ENCODE results near the gene SSBP4. TPM values are rescaled to one million over a fixed set of nuclear protein-coding genes. Genes with fewer than 3 reads are reported as not detected.
"Not testable (repeated sequence)": the region's sequence is repeated elsewhere in the genome, so short reads cannot be mapped to it uniquely, and the experiment has no call there.

The SSBP4 gene
- total RNA-seq, 1 experiment from 2014 or later = 46.2 TPM

- CTCF ChIA-PET = interaction anchor here (0.7 kb wide), 1 partner anchor 9 kb away, joined by 3 read pairs; the partner anchor contains the start of gene GDF15
- no peak for TF ChIP-seq CTCF (IDR thresholded peaks at IDR 0.05; ENCODE audit: insufficient read depth in 1 of 2, low read depth in 1 of 2, low read length in 1 of 2, severe bottlenecking in 1 of 2, unreplicated experiment in 1 of 2)
- Mint-ChIP-seq H3K4me1 (ENCODE audit: low read depth, unreplicated experiment) (peaks cover 18% of the 10 kb centered on the region), H3K27me3 (ENCODE audit: insufficient read depth, unreplicated experiment) (no peaks in the 10 kb centered on the region), H3K36me3 (ENCODE audit: insufficient read depth, unreplicated experiment) (peaks cover 15% of the 10 kb centered on the region), H3K4me3 (ENCODE audit: unreplicated experiment) (peak overlapping the region; percentile 50), H3K27ac (ENCODE audit: unreplicated experiment) (peak overlapping the region; percentile 95), H3K9me3 (ENCODE audit: unreplicated experiment) (no peaks in the 10 kb centered on the region)
- Histone ChIP-seq H3K4me3 (ENCODE audit: low read depth, low read length) (no peak overlapping the region), H3K9me3 (no peaks in the 10 kb centered on the region), H3K36me3 (ENCODE audit: control insufficient read depth, insufficient read depth, low read length) (no peaks in the 10 kb centered on the region), H3K27me3 (replicated peaks; ENCODE audit: control insufficient read depth, insufficient read depth, low read length) (no peaks in the 10 kb centered on the region), H3K4me1 (peaks cover 84% of the 10 kb centered on the region)
- intact Hi-C loops (cut with micrococcal nuclease; ENCODE audit: unreplicated experiment) = no loop called here
- peak; percentile 72 to 81 for DNase-seq
- POLR2A ChIA-PET = no interaction called here
- no TSS peak for BruUV-seq (replicated peaks)
These were observed 42.2 kb upstream of the SSBP4 start for GRCh38 chr19:18377026-18377425.

- no peaks in the 10 kb centered on the region for H3K27me3 ChIP-seq (replicated peaks; ENCODE audit: control insufficient read depth, insufficient read depth, low read length)
- intact Hi-C loops (cut with micrococcal nuclease; ENCODE audit: unreplicated experiment) = no loop called here
- peaks cover 80% of the 10 kb centered on the region for H3K4me1 ChIP-seq
- Mint-ChIP-seq H3K27ac (ENCODE audit: unreplicated experiment) (peak overlapping the region; percentile 95), H3K27me3 (ENCODE audit: insufficient read depth, unreplicated experiment) (no peaks in the 10 kb centered on the region), H3K9me3 (ENCODE audit: unreplicated experiment) (no peaks in the 10 kb centered on the region), H3K4me3 (ENCODE audit: unreplicated experiment) (peak overlapping the region; percentile 8), H3K4me1 (ENCODE audit: low read depth, unreplicated experiment) (peaks cover 7% of the 10 kb centered on the region), H3K36me3 (ENCODE audit: insufficient read depth, unreplicated experiment) (peaks cover 16% of the 10 kb centered on the region)
- no peaks in the 10 kb centered on the region for H3K9me3 ChIP-seq
- ChIA-PET POLR2A (interaction anchor here (0.9 to 1.5 kb wide), 7 partner anchors 10 to 98 kb away, joined by 3 to 13 read pairs (median 4); partner anchors contain the start of genes JUND and LSM4), CTCF (interaction anchor here (0.6 to 1.0 kb wide), 4 partner anchors 22 to 98 kb away, joined by 3 to 7 read pairs (median 4); partner anchors contain the start of gene JUND)
- peak; percentile 90 to 93 for DNase-seq
- no peak for TF ChIP-seq CTCF (IDR thresholded peaks at IDR 0.05; ENCODE audit: insufficient read depth in 1 of 2, low read depth in 1 of 2, low read length in 1 of 2, severe bottlenecking in 1 of 2, unreplicated experiment in 1 of 2)
- no peaks in the 10 kb centered on the region for H3K36me3 ChIP-seq (ENCODE audit: control insufficient read depth, insufficient read depth, low read length)
- no peak overlapping the region for H3K4me3 ChIP-seq (ENCODE audit: low read depth, low read length)
- BruUV-seq (replicated peaks) = TSS peak; percentile 70
These were observed 39.1 kb upstream of the SSBP4 start for GRCh38 chr19:18379803-18380747.

- DNase-seq = no peak
- ChIA-PET CTCF (interaction anchor here (0.7 kb wide), 1 partner anchor 29 kb away, joined by 4 read pairs; no protein-coding TSS in a partner anchor), POLR2A (interaction anchor here (0.9 to 1.5 kb wide), 6 partner anchors 9 to 99 kb away, joined by 3 to 13 read pairs (median 4); partner anchors contain the start of gene JUND)
- Histone ChIP-seq H3K9me3 (no peaks in the 10 kb centered on the region), H3K4me1 (peaks cover 80% of the 10 kb centered on the region), H3K27me3 (replicated peaks; ENCODE audit: control insufficient read depth, insufficient read depth, low read length) (no peaks in the 10 kb centered on the region), H3K4me3 (ENCODE audit: low read depth, low read length) (no peak overlapping the region), H3K36me3 (ENCODE audit: control insufficient read depth, insufficient read depth, low read length) (no peaks in the 10 kb centered on the region)
- Mint-ChIP-seq H3K4me3 (ENCODE audit: unreplicated experiment) (no peak overlapping the region), H3K36me3 (ENCODE audit: insufficient read depth, unreplicated experiment) (peaks cover 24% of the 10 kb centered on the region), H3K4me1 (ENCODE audit: low read depth, unreplicated experiment) (peaks cover 12% of the 10 kb centered on the region), H3K27ac (ENCODE audit: unreplicated experiment) (peak overlapping the region; percentile 95), H3K27me3 (ENCODE audit: insufficient read depth, unreplicated experiment) (no peaks in the 10 kb centered on the region), H3K9me3 (ENCODE audit: unreplicated experiment) (no peaks in the 10 kb centered on the region)
- TF ChIP-seq CTCF (IDR thresholded peaks at IDR 0.05; ENCODE audit: insufficient read depth in 1 of 2, low read depth in 1 of 2, low read length in 1 of 2, severe bottlenecking in 1 of 2, unreplicated experiment in 1 of 2) = no peak
- intact Hi-C loops (cut with micrococcal nuclease; ENCODE audit: unreplicated experiment) = no loop called here
- TSS peak; percentile 20 for BruUV-seq (replicated peaks)
These were observed 38.4 kb upstream of the SSBP4 start for GRCh38 chr19:18380843-18381242.

GRCh38 chr19:18383622-18384021 lies 35.6 kb upstream of the SSBP4 start:
- H3K36me3 ChIP-seq (ENCODE audit: control insufficient read depth, insufficient read depth, low read length); H3K4me3 ChIP-seq (ENCODE audit: low read depth, low read length); H3K4me3 Mint-ChIP-seq (ENCODE audit: unreplicated experiment); H3K9me3 ChIP-seq; intact Hi-C loops (cut with micrococcal nuclease; ENCODE audit: unreplicated experiment); POLR2A ChIA-PET; BruUV-seq (replicated peaks); H3K27me3 Mint-ChIP-seq (ENCODE audit: insufficient read depth, unreplicated experiment); H3K9me3 Mint-ChIP-seq (ENCODE audit: unreplicated experiment); H3K27me3 ChIP-seq (replicated peaks; ENCODE audit: control insufficient read depth, insufficient read depth, low read length); DNase-seq: not testable (repeated sequence)
- H3K4me1 ChIP-seq = peaks cover 67% of the 10 kb centered on the region
- Mint-ChIP-seq H3K4me1 (ENCODE audit: low read depth, unreplicated experiment) (peaks cover 12% of the 10 kb centered on the region), H3K27ac (ENCODE audit: unreplicated experiment) (peak overlapping the region; percentile 67), H3K36me3 (ENCODE audit: insufficient read depth, unreplicated experiment) (peaks cover 37% of the 10 kb centered on the region)
- CTCF ChIA-PET = interaction anchor here (0.7 kb wide), 2 partner anchors 20 to 64 kb away, joined by 3 to 4 read pairs; no protein-coding TSS in a partner anchor

All from Caco-2 (cell line).